ENCODE results near the gene REM2. TPM values are rescaled to one million over a fixed set of nuclear protein-coding genes. Genes with fewer than 3 reads are reported as not detected.

REM2 gene
- total RNA-seq, 1 experiment from 2014 or later, result 0.47 TPM

DNA sequence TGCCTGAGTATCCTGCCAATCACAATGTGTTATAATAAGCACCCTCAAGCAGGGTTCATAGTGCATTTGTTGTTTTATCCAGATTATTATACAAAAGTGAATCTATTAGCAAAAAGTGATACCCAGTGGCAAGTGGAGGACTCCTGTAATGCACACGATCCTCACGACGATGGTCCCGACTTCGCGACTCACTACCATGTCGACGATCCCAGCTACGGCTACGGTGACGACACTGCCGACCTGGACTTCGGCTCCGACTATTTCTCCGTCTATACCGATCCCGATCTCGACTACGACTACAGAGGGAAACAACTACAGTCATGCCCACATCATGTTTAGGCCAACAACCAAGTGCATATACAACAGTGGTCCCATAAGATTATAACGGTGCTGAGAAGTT lies 23.1 kb downstream of the REM2 start:
- H3K9ac ChIP-seq (ENCODE audit: low read length), result no peak overlapping the region
- H3K4me2 ChIP-seq (ENCODE audit: low read length), result no peak overlapping the region
- no peaks in the 10 kb centered on the region for H4K20me1 ChIP-seq (ENCODE audit: insufficient read depth)
- RAD21 ChIA-PET (ENCODE audit: low non-redundant PET in 1 of 2, low total read pairs in 2 of 2, uncharacterized antibody in 2 of 2, unreplicated experiment in 2 of 2), result no interaction called here
- no peaks in the 10 kb centered on the region for H3K9me2 ChIP-seq (ENCODE audit: insufficient read depth)
- H3K4me1 ChIP-seq (ENCODE audit: control insufficient read depth in 1 of 2, insufficient read depth in 2 of 2, low read length in 2 of 2), result no peaks in the 10 kb centered on the region
- H3K4me3 ChIP-seq (replicated peaks in 1 of 2; ENCODE audit: low read depth in 1 of 2, low read length in 2 of 2), result no peak overlapping the region
- ATAC-seq, result no peak
- H3K79me2 ChIP-seq (ENCODE audit: insufficient read depth, low read length), result peaks cover 10% of the 10 kb centered on the region
- no peak for DNase-seq (ENCODE audit: low read depth, low spot score)
- H3K9me3 ChIP-seq (ENCODE audit: control insufficient read depth in 1 of 2, insufficient read depth in 1 of 2, low read depth in 1 of 2, low read length in 2 of 2), result no peaks in the 10 kb centered on the region
- TF ChIP-seq EZH2phosphoT487 (IDR thresholded peaks at IDR 0.05; ENCODE audit: borderline replicate concordance) (no peak), CBX3 (IDR thresholded peaks at IDR 0.05; ENCODE audit: low read depth) (no peak), RAD21 (IDR thresholded peaks at IDR 0.05; ENCODE audit: low read depth) (no peak), FOSL1 (IDR thresholded peaks at IDR 0.05; ENCODE audit: low read depth) (no peak), EZH2 (IDR thresholded peaks at IDR 0.05) (no peak), POLR2AphosphoS5 (IDR thresholded peaks at IDR 0.05; ENCODE audit: low read depth, low read length) (no peak)
- TF ChIP-seq, protein P1, sequence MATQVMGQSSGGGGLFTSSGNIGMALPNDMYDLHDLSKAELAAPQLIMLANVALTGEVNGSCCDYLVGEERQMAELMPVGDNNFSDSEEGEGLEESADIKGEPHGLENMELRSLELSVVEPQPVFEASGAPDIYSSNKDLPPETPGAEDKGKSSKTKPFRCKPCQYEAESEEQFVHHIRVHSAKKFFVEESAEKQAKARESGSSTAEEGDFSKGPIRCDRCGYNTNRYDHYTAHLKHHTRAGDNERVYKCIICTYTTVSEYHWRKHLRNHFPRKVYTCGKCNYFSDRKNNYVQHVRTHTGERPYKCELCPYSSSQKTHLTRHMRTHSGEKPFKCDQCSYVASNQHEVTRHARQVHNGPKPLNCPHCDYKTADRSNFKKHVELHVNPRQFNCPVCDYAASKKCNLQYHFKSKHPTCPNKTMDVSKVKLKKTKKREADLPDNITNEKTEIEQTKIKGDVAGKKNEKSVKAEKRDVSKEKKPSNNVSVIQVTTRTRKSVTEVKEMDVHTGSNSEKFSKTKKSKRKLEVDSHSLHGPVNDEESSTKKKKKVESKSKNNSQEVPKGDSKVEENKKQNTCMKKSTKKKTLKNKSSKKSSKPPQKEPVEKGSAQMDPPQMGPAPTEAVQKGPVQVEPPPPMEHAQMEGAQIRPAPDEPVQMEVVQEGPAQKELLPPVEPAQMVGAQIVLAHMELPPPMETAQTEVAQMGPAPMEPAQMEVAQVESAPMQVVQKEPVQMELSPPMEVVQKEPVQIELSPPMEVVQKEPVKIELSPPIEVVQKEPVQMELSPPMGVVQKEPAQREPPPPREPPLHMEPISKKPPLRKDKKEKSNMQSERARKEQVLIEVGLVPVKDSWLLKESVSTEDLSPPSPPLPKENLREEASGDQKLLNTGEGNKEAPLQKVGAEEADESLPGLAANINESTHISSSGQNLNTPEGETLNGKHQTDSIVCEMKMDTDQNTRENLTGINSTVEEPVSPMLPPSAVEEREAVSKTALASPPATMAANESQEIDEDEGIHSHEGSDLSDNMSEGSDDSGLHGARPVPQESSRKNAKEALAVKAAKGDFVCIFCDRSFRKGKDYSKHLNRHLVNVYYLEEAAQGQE (IDR thresholded peaks at IDR 0.05; ENCODE audit: low read depth), result no peak
- TF ChIP-seq, protein P2, sequence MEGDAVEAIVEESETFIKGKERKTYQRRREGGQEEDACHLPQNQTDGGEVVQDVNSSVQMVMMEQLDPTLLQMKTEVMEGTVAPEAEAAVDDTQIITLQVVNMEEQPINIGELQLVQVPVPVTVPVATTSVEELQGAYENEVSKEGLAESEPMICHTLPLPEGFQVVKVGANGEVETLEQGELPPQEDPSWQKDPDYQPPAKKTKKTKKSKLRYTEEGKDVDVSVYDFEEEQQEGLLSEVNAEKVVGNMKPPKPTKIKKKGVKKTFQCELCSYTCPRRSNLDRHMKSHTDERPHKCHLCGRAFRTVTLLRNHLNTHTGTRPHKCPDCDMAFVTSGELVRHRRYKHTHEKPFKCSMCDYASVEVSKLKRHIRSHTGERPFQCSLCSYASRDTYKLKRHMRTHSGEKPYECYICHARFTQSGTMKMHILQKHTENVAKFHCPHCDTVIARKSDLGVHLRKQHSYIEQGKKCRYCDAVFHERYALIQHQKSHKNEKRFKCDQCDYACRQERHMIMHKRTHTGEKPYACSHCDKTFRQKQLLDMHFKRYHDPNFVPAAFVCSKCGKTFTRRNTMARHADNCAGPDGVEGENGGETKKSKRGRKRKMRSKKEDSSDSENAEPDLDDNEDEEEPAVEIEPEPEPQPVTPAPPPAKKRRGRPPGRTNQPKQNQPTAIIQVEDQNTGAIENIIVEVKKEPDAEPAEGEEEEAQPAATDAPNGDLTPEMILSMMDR (IDR thresholded peaks at IDR 0.05 in 2 of 3, conservative IDR thresholded peaks at IDR 0.05 in 1 of 3; ENCODE audit: borderline replicate concordance in 1 of 3, insufficient read depth in 1 of 3, low read depth in 2 of 3, low read length in 2 of 3), result no peak
- CTCF ChIA-PET, result no interaction called here
- BruUV-seq (replicated peaks), result no TSS peak
- POLR2A ChIA-PET, result no interaction called here
- no peaks in the 10 kb centered on the region for H3K27me3 ChIP-seq (ENCODE audit: insufficient read depth, low read length)
- no peak overlapping the region for H3K27ac ChIP-seq (ENCODE audit: low read depth, low read length)
- H3K36me3 ChIP-seq (ENCODE audit: control insufficient read depth in 1 of 2, insufficient read depth in 2 of 2, low read length in 2 of 2), result peaks cover 61 to 62% of the 10 kb centered on the region in 2 experiments
- intact Hi-C loops (cut with micrococcal nuclease), result no loop called here
- H2AFZ ChIP-seq (ENCODE audit: low read depth, low read length, poor library complexity, severe bottlenecking), result no peak overlapping the region

Measured in HCT116 (cell line).